IMR-90 (cell line): ENCODE results near the gene PCNX2. TPM values are rescaled to one million over a fixed set of nuclear protein-coding genes. Genes with fewer than 3 reads are reported as not detected.

Experiments
- ATAC-seq: fragments of 200-7000 bp; cut with Tn5 transposase; 2 replicates; pipeline ENCODE4 v1.9.1; 2020; ENCODE audit warnings: low read depth, mild to moderate bottlenecking, moderate library complexity
- BruUV-seq: library from RNA; stranded (reverse); fragments of 400-500 nt; replicated peaks from 2 replicates; lab custom pipeline; 2021; lab: Mats Ljungman, UMichigan
- CTCF ChIA-PET: fragments of 300-600 bp; formaldehyde crosslinking; extraction: SDS; loops from one replicate; lab custom pipeline; 2021; ENCODE audit warnings: antibody characterized with exemption; lab: Yijun Ruan, JAX
- POLR2A ChIA-PET: fragments of 300-600 bp; sonication (Branson Sonifier 250); formaldehyde crosslinking; loops from one replicate; lab custom pipeline; 2022; ENCODE audit warnings: antibody characterized with exemption; ENCODE audit not compliant: unreplicated experiment; lab: Charles Lee
- DNase-seq: peaks from one replicate; pipeline ENCODE4 v3.0.0; 2013
- H2AFZ ChIP-seq: replicated peaks from 2 replicates; pipeline ENCODE3; 2013; ENCODE audit warnings: low read length, mild to moderate bottlenecking; ENCODE audit not compliant: poor library complexity
- H2AK5ac ChIP-seq: 2 replicates; pipeline ENCODE4 v1.6.1; 2013; ENCODE audit warnings: low read depth, low read length, inconsistent platforms
- H2AK9ac ChIP-seq: replicated peaks from 2 replicates; pipeline ENCODE3; 2013; ENCODE audit warnings: mild to moderate bottlenecking, low read depth, low read length, moderate library complexity; ENCODE audit not compliant: poor library complexity
- H2BK120ac ChIP-seq: 2 replicates; pipeline ENCODE4 v1.6.1; 2013; ENCODE audit warnings: low read depth, low read length, inconsistent platforms
- H2BK15ac ChIP-seq: 3 replicates; pipeline ENCODE4 v1.6.1; 2013; ENCODE audit warnings: low read depth, low read length, inconsistent platforms
- H2BK20ac ChIP-seq: 2 replicates; pipeline ENCODE4 v1.6.1; 2013; ENCODE audit warnings: low read depth, mild to moderate bottlenecking, inconsistent platforms, low read length, moderate library complexity
- H2BK5ac ChIP-seq: 2 replicates; pipeline ENCODE4 v1.6.1; 2013; ENCODE audit warnings: mild to moderate bottlenecking, low read depth, low read length, inconsistent platforms; ENCODE audit not compliant: poor library complexity, severe bottlenecking
- H3K14ac ChIP-seq: replicated peaks from 2 replicates; pipeline ENCODE4 v1.6.1; 2013; ENCODE audit warnings: low read depth, low read length, inconsistent platforms
- H3K18ac ChIP-seq: 2 replicates; pipeline ENCODE4 v1.6.1; 2013; ENCODE audit warnings: low read depth, low read length, control low read depth
- H3K23ac ChIP-seq: 2 replicates; pipeline ENCODE4 v1.6.1; 2013; ENCODE audit warnings: low read depth, low read length, inconsistent platforms
- H3K27ac ChIP-seq: 2 replicates; pipeline ENCODE4 v1.5.1; 2013; ENCODE audit warnings: mild to moderate bottlenecking, control low read depth, low read length; ENCODE audit not compliant: insufficient read depth
- H3K27me3 ChIP-seq: 2 replicates; pipeline ENCODE4 v1.6.1; 2013; ENCODE audit warnings: low read length; ENCODE audit not compliant: control insufficient read depth, insufficient read depth
- H3K36me3 ChIP-seq: 2 replicates; pipeline ENCODE4 v1.6.1; 2013; ENCODE audit warnings: low read length, mixed read lengths; ENCODE audit not compliant: control insufficient read depth, insufficient read depth
- H3K4ac ChIP-seq: 2 replicates; pipeline ENCODE4 v1.6.1; 2013; ENCODE audit warnings: low read depth, low read length, inconsistent platforms
- H3K4me1 ChIP-seq: 2 replicates; pipeline ENCODE4 v1.6.1; 2013; ENCODE audit warnings: low read length, mixed read lengths; ENCODE audit not compliant: control insufficient read depth, insufficient read depth
- H3K4me2 ChIP-seq: 2 replicates; pipeline ENCODE4 v1.6.1; 2013; ENCODE audit warnings: low read depth, mild to moderate bottlenecking, control low read depth, low read length, moderate library complexity
- H3K4me3 ChIP-seq: 2 replicates; pipeline ENCODE4 v1.5.1; 2013; ENCODE audit warnings: low read depth, mild to moderate bottlenecking, control low read depth, low read length, moderate library complexity; ENCODE audit not compliant: insufficient read depth
- H3K56ac ChIP-seq: 2 replicates; pipeline ENCODE4 v1.6.1; 2013; ENCODE audit warnings: low read length, inconsistent platforms; ENCODE audit not compliant: insufficient read depth; ENCODE audit errors: extremely low read depth
- H3K79me1 ChIP-seq, 2 experiments: 2 replicates each; pipeline ENCODE4 v1.6.1; 2013; ENCODE audit warnings: low read length in 2 of 2, inconsistent platforms in 1 of 2, low read depth in 1 of 2
- H3K9ac ChIP-seq: 2 replicates; pipeline ENCODE4 v1.6.1; 2013; ENCODE audit warnings: low read depth, low read length, control low read depth
- H3K9me1 ChIP-seq: 2 replicates; pipeline ENCODE4 v1.6.1; 2013; ENCODE audit warnings: low read length, inconsistent platforms; ENCODE audit not compliant: insufficient read depth
- H3K9me3 ChIP-seq: 2 replicates; pipeline ENCODE4 v1.6.1; 2013; ENCODE audit warnings: low read length; ENCODE audit not compliant: control insufficient read depth, insufficient read depth
- H4K20me1 ChIP-seq: 2 replicates; pipeline ENCODE4 v1.6.1; 2013; ENCODE audit warnings: low read length, inconsistent platforms; ENCODE audit not compliant: insufficient read depth
- H4K5ac ChIP-seq: 2 replicates; pipeline ENCODE4 v1.6.1; 2013; ENCODE audit warnings: mild to moderate bottlenecking, low read depth, low read length, control low read depth
- H4K8ac ChIP-seq, 2 experiments: 2 replicates each; pipeline ENCODE4 v1.6.1; 2013; ENCODE audit warnings: low read depth in 2 of 2, low read length in 2 of 2, control low read depth in 1 of 2, inconsistent platforms in 1 of 2
- H4K91ac ChIP-seq: 2 replicates; pipeline ENCODE4 v1.6.1; 2013; ENCODE audit warnings: low read depth, low read length, inconsistent platforms; ENCODE audit not compliant: insufficient read depth
- BHLHE40 ChIP-seq: fragments of 150-350 bp; IDR thresholded peaks from 2 replicates; pipeline ENCODE4 v1.6.1; 2016; ENCODE audit warnings: mild to moderate bottlenecking, low read depth, low read length
- CEBPB ChIP-seq: IDR thresholded peaks from 2 replicates; pipeline ENCODE4 v1.6.1; 2012; ENCODE audit warnings: low read depth, low read length, improper control_type of control experiment
- CHD1 ChIP-seq: IDR thresholded peaks from 2 replicates; pipeline ENCODE4 v1.6.1; 2012; ENCODE audit warnings: low read depth, low read length, improper control_type of control experiment
- MAFK ChIP-seq: IDR thresholded peaks from 2 replicates; pipeline ENCODE4 v1.6.1; 2012; ENCODE audit warnings: low read depth, low read length, improper control_type of control experiment
- MAZ ChIP-seq: IDR thresholded peaks from 2 replicates; pipeline ENCODE4 v1.6.1; 2012; ENCODE audit warnings: low read depth, mild to moderate bottlenecking, low read length, improper control_type of control experiment, moderate library complexity, borderline replicate concordance
- NFE2L2 ChIP-seq: fragments of 150-350 bp; IDR thresholded peaks from 2 replicates; pipeline ENCODE4 v1.6.1; 2016; ENCODE audit warnings: low read depth, mild to moderate bottlenecking, low read length
- POLR2A ChIP-seq: IDR thresholded peaks from 2 replicates; pipeline ENCODE4 v1.6.1; 2012; ENCODE audit warnings: mild to moderate bottlenecking, low read depth, low read length
- RCOR1 ChIP-seq: IDR thresholded peaks from 2 replicates; pipeline ENCODE4 v1.6.1; 2012; ENCODE audit warnings: mild to moderate bottlenecking, low read length, improper control_type of control experiment; ENCODE audit not compliant: insufficient replicate concordance
- RFX5 ChIP-seq: IDR thresholded peaks from 2 replicates; pipeline ENCODE4 v1.8.0; 2012; ENCODE audit warnings: low read depth, mild to moderate bottlenecking, low read length, moderate library complexity
- SMC3 ChIP-seq: fragments of 150-350 bp; IDR thresholded peaks from 2 replicates; pipeline ENCODE4 v1.6.1; 2016; ENCODE audit warnings: low read depth, mild to moderate bottlenecking, antibody characterized with exemption, low read length, moderate library complexity
- WGBS, 2 experiments: methylation state at CpG; one replicate each; pipeline versions ENCODE4 v1.1.5 to v1.1.7; 2013; ENCODE audit warnings: missing lambda C conversion rate in 2 of 2; ENCODE audit not compliant: insufficient read length in 1 of 2; ENCODE audit errors: extremely low coverage in 2 of 2; 5-methylcytosine and 5-hydroxymethylcytosine counted together
- dilution Hi-C: fragments of 300-500 bp; cut with HindIII; formaldehyde crosslinking; loops from one replicate; pipeline ENCODE4 v1.14.3; 2018; ENCODE audit warnings: low sequenced_read_pairs; ENCODE audit not compliant: unreplicated experiment
- in situ Hi-C: fragments of 300-500 bp; cut with MboI; formaldehyde crosslinking; loops from 3 replicates; pipeline ENCODE4 v1.14.3; 2019; ENCODE audit warnings: low sequenced_read_pairs, inconsistent platforms, mixed read lengths
- intact Hi-C: fragments of 100-400 bp; cut with micrococcal nuclease; formaldehyde crosslinking; loops from 2 replicates; pipeline ENCODE4 v1.10.0; 2022
- polyA plus RNA-seq, 3 experiments: library from polyadenylated mRNA; depleted of rRNA; stranded (reverse); fragments of >200 nt; gene quantifications; 2 replicates each; pipeline ENCODE4 v1.2.3, GENCODE V29; 2012; ENCODE audit warnings: low replicate concordance in 1 of 3
- total RNA-seq: library from RNA; depleted of rRNA; stranded (reverse); fragments of >200 nt; gene quantifications from 2 replicates; pipeline ENCODE4 v1.2.3, GENCODE V29; 2012
- TF ChIP-seq, protein P1 (sequence below): conservative IDR thresholded peaks from 2 replicates; pipeline ENCODE4 v1.5.1; 2012; ENCODE audit warnings: mild to moderate bottlenecking, low read depth, low read length, improper control_type of control experiment
- TF ChIP-seq, protein P2 (sequence below): fragments of 150-350 bp; IDR thresholded peaks from 2 replicates; pipeline ENCODE4 v1.6.1; 2016; ENCODE audit warnings: low read depth, mild to moderate bottlenecking, low read length, moderate library complexity, borderline replicate concordance

The PCNX2 gene
- total and polyA plus RNA-seq, 2 of the 4 experiments (the other 2 are of a cell fraction) = 15.9 to 22.6 TPM

GRCh38 chr1:233090746-233091494 lies 204.6 kb downstream of the PCNX2 start:
- Histone ChIP-seq H2BK15ac (no peak overlapping the region), H3K56ac (no peak overlapping the region), H3K9me3 (no peaks in the 10 kb centered on the region), H3K36me3 (peaks cover 2% of the 10 kb centered on the region), H3K18ac (no peak overlapping the region), H3K79me1 (no peaks in the 10 kb centered on the region), H4K91ac (no peak overlapping the region), H3K4ac (no peak overlapping the region), H2AK9ac (no peak overlapping the region), H3K9ac (no peak overlapping the region), H4K8ac (no peak overlapping the region), H3K4me2 (no peak overlapping the region), H2BK120ac (no peak overlapping the region), H2BK5ac (no peak overlapping the region), H3K14ac (no peak overlapping the region), H3K4me3 (no peak overlapping the region), H2BK20ac (no peak overlapping the region), H3K27ac (no peak overlapping the region), H3K23ac (no peak overlapping the region), H2AK5ac (no peak overlapping the region), H3K27me3 (no peaks in the 10 kb centered on the region), H3K4me1 (no peaks in the 10 kb centered on the region), H2AFZ (no peak overlapping the region), H4K20me1 (no peaks in the 10 kb centered on the region), H4K5ac (no peak overlapping the region), H3K9me1 (no peaks in the 10 kb centered on the region)
- no TSS peak for BruUV-seq
- dilution Hi-C loops = no loop called here
- ATAC-seq = no peak
- no peak for DNase-seq
- no peak for TF ChIP-seq SMC3
- no peak for TF ChIP-seq NFE2L2
- no peak for TF ChIP-seq MAFK
- no peak for TF ChIP-seq CEBPB
- TF ChIP-seq RFX5 = no peak
- no peak for TF ChIP-seq POLR2A
- TF ChIP-seq, protein P1, sequence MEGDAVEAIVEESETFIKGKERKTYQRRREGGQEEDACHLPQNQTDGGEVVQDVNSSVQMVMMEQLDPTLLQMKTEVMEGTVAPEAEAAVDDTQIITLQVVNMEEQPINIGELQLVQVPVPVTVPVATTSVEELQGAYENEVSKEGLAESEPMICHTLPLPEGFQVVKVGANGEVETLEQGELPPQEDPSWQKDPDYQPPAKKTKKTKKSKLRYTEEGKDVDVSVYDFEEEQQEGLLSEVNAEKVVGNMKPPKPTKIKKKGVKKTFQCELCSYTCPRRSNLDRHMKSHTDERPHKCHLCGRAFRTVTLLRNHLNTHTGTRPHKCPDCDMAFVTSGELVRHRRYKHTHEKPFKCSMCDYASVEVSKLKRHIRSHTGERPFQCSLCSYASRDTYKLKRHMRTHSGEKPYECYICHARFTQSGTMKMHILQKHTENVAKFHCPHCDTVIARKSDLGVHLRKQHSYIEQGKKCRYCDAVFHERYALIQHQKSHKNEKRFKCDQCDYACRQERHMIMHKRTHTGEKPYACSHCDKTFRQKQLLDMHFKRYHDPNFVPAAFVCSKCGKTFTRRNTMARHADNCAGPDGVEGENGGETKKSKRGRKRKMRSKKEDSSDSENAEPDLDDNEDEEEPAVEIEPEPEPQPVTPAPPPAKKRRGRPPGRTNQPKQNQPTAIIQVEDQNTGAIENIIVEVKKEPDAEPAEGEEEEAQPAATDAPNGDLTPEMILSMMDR = no peak
- no peak for TF ChIP-seq CHD1
- TF ChIP-seq, protein P2, sequence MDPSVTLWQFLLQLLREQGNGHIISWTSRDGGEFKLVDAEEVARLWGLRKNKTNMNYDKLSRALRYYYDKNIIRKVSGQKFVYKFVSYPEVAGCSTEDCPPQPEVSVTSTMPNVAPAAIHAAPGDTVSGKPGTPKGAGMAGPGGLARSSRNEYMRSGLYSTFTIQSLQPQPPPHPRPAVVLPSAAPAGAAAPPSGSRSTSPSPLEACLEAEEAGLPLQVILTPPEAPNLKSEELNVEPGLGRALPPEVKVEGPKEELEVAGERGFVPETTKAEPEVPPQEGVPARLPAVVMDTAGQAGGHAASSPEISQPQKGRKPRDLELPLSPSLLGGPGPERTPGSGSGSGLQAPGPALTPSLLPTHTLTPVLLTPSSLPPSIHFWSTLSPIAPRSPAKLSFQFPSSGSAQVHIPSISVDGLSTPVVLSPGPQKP = no peak
- TF ChIP-seq MAZ = no peak
- no peak for TF ChIP-seq BHLHE40
- TF ChIP-seq RCOR1 = no peak
- ChIA-PET CTCF (no interaction called here), POLR2A (no interaction called here)
- no CpG with 5 or more reads among the region's 7 CpGs for WGBS, 2 experiments
- intact Hi-C loops = no loop called here
- in situ Hi-C loops = no loop called here
